Measurements from ENCODE around the gene EXOC6B.

DNA sequence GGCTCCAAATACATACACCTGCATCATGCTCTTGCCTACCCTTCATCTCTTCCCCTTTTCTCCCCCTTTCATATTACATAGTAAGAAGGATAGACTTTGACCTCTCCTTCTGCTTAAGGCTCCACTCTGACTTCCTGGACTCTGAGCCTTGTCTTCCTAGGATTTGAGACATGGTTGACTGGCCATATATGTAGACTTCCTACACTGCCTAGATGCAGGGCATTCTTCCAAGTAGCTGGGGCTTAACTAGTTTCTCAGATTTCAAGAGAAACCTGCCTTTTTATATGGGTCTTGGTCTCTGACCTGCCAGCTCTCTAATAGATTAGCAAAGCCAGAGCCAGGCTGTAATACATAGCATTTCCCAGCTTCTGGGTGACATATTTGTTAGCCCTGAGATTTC lies 642.8 kb downstream of the EXOC6B start:
- TF ChIP-seq, protein P1, sequence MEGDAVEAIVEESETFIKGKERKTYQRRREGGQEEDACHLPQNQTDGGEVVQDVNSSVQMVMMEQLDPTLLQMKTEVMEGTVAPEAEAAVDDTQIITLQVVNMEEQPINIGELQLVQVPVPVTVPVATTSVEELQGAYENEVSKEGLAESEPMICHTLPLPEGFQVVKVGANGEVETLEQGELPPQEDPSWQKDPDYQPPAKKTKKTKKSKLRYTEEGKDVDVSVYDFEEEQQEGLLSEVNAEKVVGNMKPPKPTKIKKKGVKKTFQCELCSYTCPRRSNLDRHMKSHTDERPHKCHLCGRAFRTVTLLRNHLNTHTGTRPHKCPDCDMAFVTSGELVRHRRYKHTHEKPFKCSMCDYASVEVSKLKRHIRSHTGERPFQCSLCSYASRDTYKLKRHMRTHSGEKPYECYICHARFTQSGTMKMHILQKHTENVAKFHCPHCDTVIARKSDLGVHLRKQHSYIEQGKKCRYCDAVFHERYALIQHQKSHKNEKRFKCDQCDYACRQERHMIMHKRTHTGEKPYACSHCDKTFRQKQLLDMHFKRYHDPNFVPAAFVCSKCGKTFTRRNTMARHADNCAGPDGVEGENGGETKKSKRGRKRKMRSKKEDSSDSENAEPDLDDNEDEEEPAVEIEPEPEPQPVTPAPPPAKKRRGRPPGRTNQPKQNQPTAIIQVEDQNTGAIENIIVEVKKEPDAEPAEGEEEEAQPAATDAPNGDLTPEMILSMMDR (IDR thresholded peaks at IDR 0.05), result no peak
- no peak for TF ChIP-seq POLR2A (IDR thresholded peaks at IDR 0.05)
